ENCODE data around the gene JADE2. TPM values are rescaled to one million over a fixed set of nuclear protein-coding genes. Genes with fewer than 3 reads are reported as not detected.

JADE2 gene
- total RNA-seq, 1 donor from 2014 or later = 25.2 TPM

DNA sequence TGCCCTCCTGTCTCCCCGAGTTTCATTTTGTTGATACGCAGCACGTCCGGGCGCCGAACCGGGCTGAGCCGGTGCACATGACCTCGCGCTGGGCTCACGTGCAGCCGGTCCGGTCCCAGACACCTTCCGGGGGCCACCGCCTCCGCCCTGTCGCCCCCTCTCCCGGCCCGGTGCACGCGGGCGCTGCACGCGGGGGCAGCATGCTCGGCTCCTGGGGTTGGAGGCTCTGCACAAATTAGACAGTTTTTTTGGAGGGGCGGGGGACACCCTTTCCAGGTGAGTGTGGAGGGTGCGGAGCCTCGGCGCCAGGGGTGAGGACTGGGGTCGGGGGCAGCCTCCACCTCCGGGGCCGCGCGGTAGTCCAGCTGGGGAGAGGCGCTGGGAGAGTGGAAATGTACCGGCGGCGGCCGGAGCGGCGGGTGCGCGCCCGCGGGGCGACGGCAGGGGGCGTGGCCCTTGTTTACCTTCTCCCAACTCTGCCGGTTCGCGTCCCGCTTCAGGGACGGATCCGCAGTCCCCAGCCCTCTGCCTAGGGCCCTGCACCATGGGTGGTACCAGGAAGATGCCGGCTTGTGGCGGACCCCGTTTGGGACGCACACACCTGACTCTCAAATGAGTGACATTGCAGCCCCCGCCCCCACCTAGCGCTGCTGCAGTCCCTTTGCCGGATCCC lies 1.1 kb downstream of the JADE2 start:
- Mint-ChIP-seq H3K27ac (peak overlapping the region; percentile 73), H3K4me1 (peaks cover 19% of the 10 kb centered on the region), H3K9me3 (no peaks in the 10 kb centered on the region), H3K4me3 (peak overlapping the region; percentile 94), H3K36me3 (no peaks in the 10 kb centered on the region), H3K27me3 (ENCODE audit: low read depth) (peaks cover 1% of the 10 kb centered on the region)
- TF ChIP-seq, protein P1, sequence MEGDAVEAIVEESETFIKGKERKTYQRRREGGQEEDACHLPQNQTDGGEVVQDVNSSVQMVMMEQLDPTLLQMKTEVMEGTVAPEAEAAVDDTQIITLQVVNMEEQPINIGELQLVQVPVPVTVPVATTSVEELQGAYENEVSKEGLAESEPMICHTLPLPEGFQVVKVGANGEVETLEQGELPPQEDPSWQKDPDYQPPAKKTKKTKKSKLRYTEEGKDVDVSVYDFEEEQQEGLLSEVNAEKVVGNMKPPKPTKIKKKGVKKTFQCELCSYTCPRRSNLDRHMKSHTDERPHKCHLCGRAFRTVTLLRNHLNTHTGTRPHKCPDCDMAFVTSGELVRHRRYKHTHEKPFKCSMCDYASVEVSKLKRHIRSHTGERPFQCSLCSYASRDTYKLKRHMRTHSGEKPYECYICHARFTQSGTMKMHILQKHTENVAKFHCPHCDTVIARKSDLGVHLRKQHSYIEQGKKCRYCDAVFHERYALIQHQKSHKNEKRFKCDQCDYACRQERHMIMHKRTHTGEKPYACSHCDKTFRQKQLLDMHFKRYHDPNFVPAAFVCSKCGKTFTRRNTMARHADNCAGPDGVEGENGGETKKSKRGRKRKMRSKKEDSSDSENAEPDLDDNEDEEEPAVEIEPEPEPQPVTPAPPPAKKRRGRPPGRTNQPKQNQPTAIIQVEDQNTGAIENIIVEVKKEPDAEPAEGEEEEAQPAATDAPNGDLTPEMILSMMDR (IDR thresholded peaks at IDR 0.05; ENCODE audit: unreplicated experiment) = no peak
- DNase-seq (ENCODE audit: low spot score in 2 of 2, unreplicated experiment in 2 of 2) = peak; percentile 58 to 81

DNA sequence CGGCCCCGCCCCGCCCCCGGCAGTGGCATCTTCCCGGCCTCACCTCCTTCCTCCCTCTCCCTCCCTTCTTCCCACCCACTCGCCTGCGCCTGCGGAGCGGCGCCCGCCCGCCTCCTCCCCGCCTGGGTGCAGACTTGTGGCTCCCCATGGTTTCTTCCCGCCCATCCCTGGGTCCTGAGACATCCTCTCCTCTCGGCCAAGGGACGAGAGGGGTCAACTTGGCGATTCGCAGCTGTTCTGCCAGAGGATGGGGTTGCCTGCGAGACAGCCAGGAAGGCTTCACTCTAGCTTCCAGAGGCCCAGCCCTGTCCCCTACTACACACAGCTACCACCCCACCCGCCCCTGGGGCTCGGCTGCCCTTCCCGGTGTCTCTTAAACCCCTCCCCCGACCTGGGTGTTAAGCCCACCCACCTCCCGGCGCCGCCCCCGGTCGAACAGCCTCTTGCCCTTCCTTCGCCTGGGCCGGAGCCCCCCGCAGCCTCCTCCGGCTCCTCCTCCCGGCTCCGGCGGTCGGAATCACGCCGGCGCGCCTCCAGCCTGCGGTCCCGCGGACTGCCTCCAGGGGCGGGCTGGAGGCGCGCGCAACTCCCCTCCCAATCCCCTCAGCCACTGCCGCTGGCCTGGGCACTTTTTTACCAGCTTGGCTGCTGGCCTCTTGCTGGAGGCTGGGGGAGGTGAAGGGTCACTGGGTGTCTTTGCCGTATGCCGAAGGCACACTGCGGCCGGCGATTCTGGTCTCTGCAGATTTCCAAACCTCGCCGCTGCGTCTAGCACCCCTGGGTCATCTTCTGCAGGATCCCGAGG lies 1.9 kb downstream of the JADE2 start:
- DNase-seq (ENCODE audit: low spot score in 2 of 2, unreplicated experiment in 2 of 2) = peak; percentile 76 to 86
- no peaks in the 10 kb centered on the region for H3K27me3 Mint-ChIP-seq (ENCODE audit: low read depth)
- TF ChIP-seq, protein P1 (IDR thresholded peaks at IDR 0.05; ENCODE audit: unreplicated experiment) = peak; percentile 90
- peak overlapping the region; percentile 94 for H3K4me3 Mint-ChIP-seq
- H3K4me1 Mint-ChIP-seq = peaks cover 19% of the 10 kb centered on the region
- H3K27ac Mint-ChIP-seq = peak overlapping the region; percentile 98
- H3K9me3 Mint-ChIP-seq = no peaks in the 10 kb centered on the region
- no peaks in the 10 kb centered on the region for H3K36me3 Mint-ChIP-seq

DNA sequence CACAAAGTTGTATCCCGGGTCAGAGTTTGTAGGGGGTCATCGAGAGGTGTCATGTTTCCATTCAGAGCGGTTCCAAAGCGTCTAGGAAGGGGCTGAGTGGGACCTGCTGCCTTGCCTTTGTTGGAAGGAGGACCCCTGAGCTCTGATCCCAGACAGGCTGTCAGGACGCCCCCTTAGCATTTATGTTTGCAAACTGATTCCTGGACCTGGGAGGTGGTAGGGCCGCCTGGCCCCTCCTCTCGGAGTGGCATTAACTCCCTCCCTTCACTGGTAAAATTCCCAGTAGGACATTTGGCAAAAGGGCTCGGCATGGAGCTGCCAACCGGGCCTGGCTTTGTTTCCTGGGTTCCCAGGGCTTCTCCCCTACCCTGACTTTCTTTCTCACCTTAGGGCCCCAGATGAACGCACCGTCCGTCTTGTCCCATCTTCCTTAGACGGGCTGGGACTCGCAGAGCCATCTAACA lies 2.5 kb downstream of the JADE2 start:
- Mint-ChIP-seq H3K4me3 (peak overlapping the region; percentile 94), H3K27ac (peak overlapping the region; percentile 67), H3K4me1 (peaks cover 19% of the 10 kb centered on the region), H3K9me3 (no peaks in the 10 kb centered on the region), H3K27me3 (ENCODE audit: low read depth) (no peaks in the 10 kb centered on the region), H3K36me3 (no peaks in the 10 kb centered on the region)
- no peak for DNase-seq (ENCODE audit: low spot score in 2 of 2, unreplicated experiment in 2 of 2)
- TF ChIP-seq, protein P1 (IDR thresholded peaks at IDR 0.05; ENCODE audit: unreplicated experiment) = no peak

DNA sequence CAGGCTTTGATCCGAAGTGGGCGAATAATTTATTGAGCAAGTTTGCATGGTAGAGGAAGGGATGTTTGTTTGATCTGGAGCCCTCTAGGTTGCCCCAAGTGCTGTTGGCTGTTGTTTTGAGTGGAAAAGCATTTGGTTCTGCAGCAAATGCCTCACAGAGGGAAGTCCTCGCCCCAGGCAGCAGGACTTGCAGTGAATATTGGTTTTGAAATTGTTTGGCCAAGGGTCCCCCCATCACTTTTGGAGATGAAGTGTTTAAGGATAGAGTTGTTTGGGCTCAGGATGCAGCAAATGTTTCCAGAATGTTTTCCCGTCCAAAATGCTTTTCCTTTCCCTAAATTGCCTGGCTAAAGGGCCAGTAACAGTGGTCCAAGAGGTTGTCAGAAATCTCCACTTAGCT lies 3.1 kb downstream of the JADE2 start:
- H3K9me3 Mint-ChIP-seq = no peaks in the 10 kb centered on the region
- H3K27ac Mint-ChIP-seq = no peak overlapping the region
- TF ChIP-seq, protein P1 (IDR thresholded peaks at IDR 0.05; ENCODE audit: unreplicated experiment) = no peak
- H3K4me3 Mint-ChIP-seq = peak overlapping the region; percentile 94
- H3K4me1 Mint-ChIP-seq = peaks cover 14% of the 10 kb centered on the region
- H3K27me3 Mint-ChIP-seq (ENCODE audit: low read depth) = no peaks in the 10 kb centered on the region
- no peak for DNase-seq (ENCODE audit: low spot score in 2 of 2, unreplicated experiment in 2 of 2)
- no peaks in the 10 kb centered on the region for H3K36me3 Mint-ChIP-seq

DNA sequence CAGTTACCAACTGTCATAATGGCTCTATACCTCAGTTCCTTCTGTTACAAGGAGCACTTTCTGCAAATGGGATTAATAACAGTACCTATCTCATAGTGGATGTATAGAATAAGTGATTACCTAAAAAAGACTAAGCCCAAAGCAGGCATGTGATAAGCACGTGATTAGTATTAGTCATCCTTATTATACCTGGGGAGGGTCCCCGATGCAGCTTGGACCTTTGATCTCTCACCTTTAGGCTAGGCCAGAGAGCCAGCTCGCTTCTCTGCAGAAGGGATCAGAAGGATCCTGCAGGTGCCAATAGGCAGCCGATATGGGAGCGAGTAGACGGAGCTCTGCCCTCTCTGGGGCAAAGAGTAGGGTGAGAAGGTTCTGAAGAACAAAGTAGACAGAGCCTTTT lies 4.0 kb downstream of the JADE2 start:
- Mint-ChIP-seq H3K9me3 (no peaks in the 10 kb centered on the region), H3K27me3 (ENCODE audit: low read depth) (no peaks in the 10 kb centered on the region), H3K4me3 (no peak overlapping the region), H3K36me3 (no peaks in the 10 kb centered on the region), H3K27ac (no peak overlapping the region), H3K4me1 (peaks cover 10% of the 10 kb centered on the region)
- DNase-seq (ENCODE audit: low spot score in 2 of 2, unreplicated experiment in 2 of 2) = no peak
- TF ChIP-seq, protein P1 (IDR thresholded peaks at IDR 0.05; ENCODE audit: unreplicated experiment) = no peak
